OCI-LY1 (cell line): ENCODE measurements around the gene MTMR1.

Experiments used
- H2AFZ ChIP-seq: fragments of 200-600 bp; sonication (generic), shearing (Covaris generic); 2 replicates; pipeline ENCODE4 v1.6.0; 2014; ENCODE audit warnings: antibody characterized with exemption, mild to moderate bottlenecking, low read length
- H3F3A ChIP-seq: fragments of 200-600 bp; sonication (generic), shearing (Covaris generic); 2 replicates; pipeline ENCODE4 v1.6.0; 2014; ENCODE audit warnings: mild to moderate bottlenecking, antibody characterized with exemption, low read length, moderate library complexity; ENCODE audit not compliant: insufficient read depth
- H3K27ac ChIP-seq: fragments of 200-600 bp; sonication (generic); 2 replicates; pipeline ENCODE4 v1.5.1; 2014; ENCODE audit warnings: low read length, mixed run types, mild to moderate bottlenecking, low read depth; ENCODE audit not compliant: poor library complexity, severe bottlenecking
- H3K27me3 ChIP-seq: fragments of 200-600 bp; sonication (generic); 2 replicates; pipeline ENCODE4 v1.6.0; 2014; ENCODE audit warnings: antibody characterized with exemption, mild to moderate bottlenecking, low read length, moderate library complexity; ENCODE audit not compliant: insufficient read depth
- H3K36me3 ChIP-seq: fragments of 200-600 bp; sonication (generic); 2 replicates; pipeline ENCODE4 v1.6.1; 2014; ENCODE audit warnings: mild to moderate bottlenecking, antibody characterized with exemption, low read length, moderate library complexity, mixed read lengths; ENCODE audit not compliant: insufficient read depth
- H3K4me1 ChIP-seq: fragments of 200-600 bp; sonication (generic); 2 replicates; pipeline ENCODE4 v1.5.1; 2014; ENCODE audit warnings: mild to moderate bottlenecking, low read length, moderate library complexity; ENCODE audit not compliant: insufficient read depth, severe bottlenecking
- H3K4me2 ChIP-seq: fragments of 200-600 bp; sonication (generic), shearing (Covaris generic); 2 replicates; pipeline ENCODE4 v1.6.1; 2014; ENCODE audit warnings: low read length
- H3K4me3 ChIP-seq: fragments of 200-600 bp; sonication (generic); 2 replicates; pipeline ENCODE4 v1.5.1; 2014; ENCODE audit warnings: low read length, low read depth, mild to moderate bottlenecking, mixed read lengths; ENCODE audit not compliant: poor library complexity, severe bottlenecking
- H3K79me2 ChIP-seq: fragments of 200-600 bp; shearing (Covaris generic); 2 replicates; pipeline ENCODE4 v1.6.1; 2016; ENCODE audit warnings: mixed run types, low read length, mixed read lengths; ENCODE audit not compliant: insufficient read depth
- H3K9ac ChIP-seq: fragments of 200-600 bp; sonication (generic), shearing (Covaris generic); 2 replicates; pipeline ENCODE4 v1.6.1; 2014; ENCODE audit warnings: mild to moderate bottlenecking, low read length, mixed read lengths
- H3K9me2 ChIP-seq: fragments of 200-600 bp; sonication (generic), shearing (Covaris generic); 2 replicates; pipeline ENCODE4 v1.6.1; 2014; ENCODE audit warnings: low read depth, mild to moderate bottlenecking, low read length, mixed read lengths
- H3K9me3 ChIP-seq: fragments of 200-600 bp; shearing (Covaris generic); 2 replicates; pipeline ENCODE4 v1.6.1; 2014; ENCODE audit warnings: low read length, mixed read lengths
- H4K20me1 ChIP-seq: fragments of 200-600 bp; sonication (generic), shearing (Covaris generic); 2 replicates; pipeline ENCODE4 v1.6.0; 2016; ENCODE audit warnings: mild to moderate bottlenecking, low read length; ENCODE audit not compliant: insufficient read depth
- CTCF ChIP-seq: fragments of 200-600 bp; sonication (generic), shearing (Covaris generic); IDR thresholded peaks from 2 replicates; pipeline ENCODE4 v1.5.1; 2017; ENCODE audit warnings: mild to moderate bottlenecking, antibody characterized with exemption, low read length, moderate library complexity, mixed read lengths
- EZH2 ChIP-seq: fragments of 200-600 bp; sonication (generic), shearing (Covaris generic); IDR thresholded peaks from 2 replicates; pipeline ENCODE4 v1.8.0; 2017; ENCODE audit warnings: borderline replicate concordance, mixed run types, mild to moderate bottlenecking, antibody characterized with exemption, low read length, moderate library complexity, mixed read lengths

Gene MTMR1

GRCh38 chrX:150771116-150771515, 77.9 kb downstream of the MTMR1 start:
- H3K9me2 ChIP-seq: no peaks in the 10 kb centered on the region
- no peaks in the 10 kb centered on the region for H4K20me1 ChIP-seq
- no peak overlapping the region for H3K27ac ChIP-seq
- H3K9ac ChIP-seq: no peak overlapping the region
- no peaks in the 10 kb centered on the region for H3K4me1 ChIP-seq
- no peaks in the 10 kb centered on the region for H3K9me3 ChIP-seq
- no peak overlapping the region for H3K4me3 ChIP-seq
- H3K4me2 ChIP-seq: no peak overlapping the region
- no peak overlapping the region for H2AFZ ChIP-seq
- H3K36me3 ChIP-seq: no peaks in the 10 kb centered on the region
- H3F3A ChIP-seq: no peaks in the 10 kb centered on the region
- no peaks in the 10 kb centered on the region for H3K79me2 ChIP-seq
- no peaks in the 10 kb centered on the region for H3K27me3 ChIP-seq
- no peak for TF ChIP-seq EZH2
- no peak for TF ChIP-seq CTCF

- Histone ChIP-seq H3K9me2 (no peaks in the 10 kb centered on the region), H3F3A (no peaks in the 10 kb centered on the region), H3K9me3 (no peaks in the 10 kb centered on the region), H2AFZ (no peak overlapping the region), H3K4me3 (no peak overlapping the region), H3K9ac (no peak overlapping the region), H3K4me2 (no peak overlapping the region), H4K20me1 (no peaks in the 10 kb centered on the region), H3K36me3 (no peaks in the 10 kb centered on the region), H3K27me3 (no peaks in the 10 kb centered on the region), H3K27ac (no peak overlapping the region), H3K79me2 (no peaks in the 10 kb centered on the region), H3K4me1 (no peaks in the 10 kb centered on the region)
- TF ChIP-seq CTCF (peak; percentile 72), EZH2 (no peak)
Observed at GRCh38 chrX:150772150-150772970, 79.2 kb downstream of the MTMR1 start.

GRCh38 chrX:150773117-150773516, 79.9 kb downstream of the MTMR1 start:
- no peaks in the 10 kb centered on the region for H3K36me3 ChIP-seq
- no peak for TF ChIP-seq EZH2
- TF ChIP-seq CTCF: no peak
- H3K9me3 ChIP-seq: no peaks in the 10 kb centered on the region
- no peaks in the 10 kb centered on the region for H3K79me2 ChIP-seq
- H2AFZ ChIP-seq: no peak overlapping the region
- no peak overlapping the region for H3K4me2 ChIP-seq
- no peaks in the 10 kb centered on the region for H3F3A ChIP-seq
- H3K9ac ChIP-seq: no peak overlapping the region
- H3K27ac ChIP-seq: no peak overlapping the region
- no peaks in the 10 kb centered on the region for H3K4me1 ChIP-seq
- H3K9me2 ChIP-seq: no peaks in the 10 kb centered on the region
- H3K4me3 ChIP-seq: no peak overlapping the region
- H4K20me1 ChIP-seq: no peaks in the 10 kb centered on the region
- H3K27me3 ChIP-seq: no peaks in the 10 kb centered on the region
